Neural progenitor cell (in vitro differentiated cells): ENCODE results near the gene NEDD4.

Experiments used
- EZH2 ChIP-seq: fragments of 200-600 bp; sonication (generic); IDR thresholded peaks from 2 replicates; pipeline ENCODE4 v1.6.1; 2017; ENCODE audit warnings: antibody characterized with exemption, mild to moderate bottlenecking, moderate library complexity
- EZH2phosphoT487 ChIP-seq: fragments of 200-600 bp; sonication (generic); IDR thresholded peaks from 2 replicates; pipeline ENCODE4 v1.6.1; 2017; ENCODE audit warnings: antibody characterized with exemption
- TF ChIP-seq, protein P1 (sequence below): fragments of 200-600 bp; sonication (generic); IDR thresholded peaks from 2 replicates; pipeline ENCODE4 v1.5.1; 2017; ENCODE audit warnings: antibody characterized with exemption, mild to moderate bottlenecking

DNA sequence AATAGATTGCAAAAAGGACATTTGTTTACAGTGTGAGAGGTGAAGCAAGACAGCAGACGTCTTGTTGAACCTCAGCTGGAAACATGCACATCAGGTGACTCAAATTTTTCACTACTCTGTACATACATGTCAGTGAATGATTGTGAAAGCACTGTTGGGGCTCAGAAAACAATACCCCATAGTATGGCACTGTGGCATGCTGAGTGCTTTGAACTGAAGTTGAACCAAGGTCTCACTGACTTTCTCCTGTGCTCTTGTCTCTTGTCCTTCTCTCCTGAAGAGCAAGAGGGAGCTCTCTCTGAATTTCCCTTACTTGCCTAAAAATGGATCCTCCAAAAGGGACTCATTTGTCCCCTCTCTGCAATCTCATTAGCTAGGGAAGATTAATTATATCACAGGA, 24.5 kb upstream of the NEDD4 start:
- TF ChIP-seq, protein P1, sequence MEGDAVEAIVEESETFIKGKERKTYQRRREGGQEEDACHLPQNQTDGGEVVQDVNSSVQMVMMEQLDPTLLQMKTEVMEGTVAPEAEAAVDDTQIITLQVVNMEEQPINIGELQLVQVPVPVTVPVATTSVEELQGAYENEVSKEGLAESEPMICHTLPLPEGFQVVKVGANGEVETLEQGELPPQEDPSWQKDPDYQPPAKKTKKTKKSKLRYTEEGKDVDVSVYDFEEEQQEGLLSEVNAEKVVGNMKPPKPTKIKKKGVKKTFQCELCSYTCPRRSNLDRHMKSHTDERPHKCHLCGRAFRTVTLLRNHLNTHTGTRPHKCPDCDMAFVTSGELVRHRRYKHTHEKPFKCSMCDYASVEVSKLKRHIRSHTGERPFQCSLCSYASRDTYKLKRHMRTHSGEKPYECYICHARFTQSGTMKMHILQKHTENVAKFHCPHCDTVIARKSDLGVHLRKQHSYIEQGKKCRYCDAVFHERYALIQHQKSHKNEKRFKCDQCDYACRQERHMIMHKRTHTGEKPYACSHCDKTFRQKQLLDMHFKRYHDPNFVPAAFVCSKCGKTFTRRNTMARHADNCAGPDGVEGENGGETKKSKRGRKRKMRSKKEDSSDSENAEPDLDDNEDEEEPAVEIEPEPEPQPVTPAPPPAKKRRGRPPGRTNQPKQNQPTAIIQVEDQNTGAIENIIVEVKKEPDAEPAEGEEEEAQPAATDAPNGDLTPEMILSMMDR, result peak; percentile 8
- TF ChIP-seq EZH2 (no peak), EZH2phosphoT487 (no peak)
